ENCODE data around the gene MEIOB.

- TF ChIP-seq PBX3 (IDR thresholded peaks at IDR 0.05) (no peak), CTCF (IDR thresholded peaks at IDR 0.05) (no peak)
These were observed 12.9 kb upstream of the MEIOB start for GRCh38 chr16:1884889-1885288.

Data from SK-N-SH (cell line).